Prostate gland (tissue), 2 donors: ENCODE measurements around the gene ARHGAP40.

Experiments used
- CTCF ChIP-seq, 4 experiments: fragments of 200-600 bp in 2 of 4; fragments of 450-650 bp in 2 of 4; sonication (generic) in 2 of 4; IDR thresholded peaks; 1 replicate in 3 of 4; 2 replicates in 1 of 4; pipeline ENCODE4 v1.5.1; 2016 to 2019; ENCODE audit warnings: antibody characterized with exemption in 4 of 4, mild to moderate bottlenecking in 2 of 4, moderate library complexity in 2 of 4
- POLR2A ChIP-seq: fragments of 450-650 bp; IDR thresholded peaks from one replicate; pipeline ENCODE4 v1.6.1; 2016; ENCODE audit warnings: antibody characterized with exemption, mild to moderate bottlenecking

DNA sequence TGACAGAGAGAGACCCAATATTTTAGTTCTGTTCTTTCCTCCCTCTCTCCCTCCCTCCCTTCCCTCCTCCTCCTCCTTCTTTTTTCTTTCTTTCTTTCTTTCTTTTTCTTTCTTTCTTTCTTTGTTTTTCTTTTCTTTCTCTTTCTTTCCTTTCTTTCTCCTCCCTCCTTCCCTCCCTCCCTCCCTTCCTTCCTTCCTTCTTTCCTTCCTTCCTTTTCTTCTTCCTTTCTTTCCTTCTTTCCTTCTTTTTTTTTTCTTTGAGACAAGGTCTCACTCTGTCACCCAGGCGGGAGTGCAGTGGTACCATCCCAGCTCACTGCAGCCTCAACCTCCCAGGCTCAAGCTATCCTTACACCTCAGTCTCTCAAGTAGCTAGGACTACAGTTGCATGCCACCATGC is 28.4 kb downstream of the ARHGAP40 start:
- no peak for TF ChIP-seq CTCF (IDR thresholded peaks at IDR 0.05)
- TF ChIP-seq POLR2A = no peak
